HEK293T (cell line): ENCODE results near the gene TMEM59.

Experiments
- ARNT ChIP-seq: fragments of 450-650 bp; IDR thresholded peaks from 2 replicates; pipeline ENCODE4 v1.6.1; 2017; ENCODE audit warnings: mild to moderate bottlenecking
- FOXM1 ChIP-seq: fragments of 450-650 bp; IDR thresholded peaks from 2 replicates; pipeline ENCODE4 v1.6.1; 2017; ENCODE audit warnings: mild to moderate bottlenecking, borderline replicate concordance
- L3MBTL2 ChIP-seq: fragments of 450-650 bp; conservative IDR thresholded peaks from 2 replicates; pipeline ENCODE4 v1.6.1; 2016; ENCODE audit warnings: mild to moderate bottlenecking
- LEF1 ChIP-seq: fragments of 450-650 bp; IDR thresholded peaks from 2 replicates; pipeline ENCODE4 v1.6.1; 2017; ENCODE audit warnings: mild to moderate bottlenecking, borderline replicate concordance
- SUZ12 ChIP-seq: fragments of 450-650 bp; IDR thresholded peaks from 2 replicates; pipeline ENCODE4 v1.6.1; 2016; ENCODE audit warnings: mild to moderate bottlenecking
- ZNF384 ChIP-seq: fragments of 450-650 bp; IDR thresholded peaks from 2 replicates; pipeline ENCODE4 v1.6.1; 2016

GRCh38 chr1:53992085-53992874, 60.7 kb downstream of the TMEM59 start:
- TF ChIP-seq ARNT (no peak), L3MBTL2 (no peak), FOXM1 (no peak), ZNF384 (no peak), SUZ12 (no peak), LEF1 (no peak)
